Ascending aorta (tissue), 2 donors: Measurements from ENCODE around the gene BRD4. TPM values are rescaled to one million over a fixed set of nuclear protein-coding genes. Genes with fewer than 3 reads are reported as not detected.
A peak's percentile ranks its signal among the peaks of the same experiment; 100 is the strongest.

Experiments
- DNase-seq, 2 donors: peaks; one replicate each; pipeline ENCODE4 v3.0.0-alpha.2; 2019; ENCODE audit warnings: low spot score in 2 of 2
- H3K27ac ChIP-seq, 2 donors: fragments of 200-600 bp; sonication (generic); one replicate each; pipeline ENCODE4 v1.5.1; 2016 to 2017; ENCODE audit warnings: mild to moderate bottlenecking in 1 of 2
- H3K27me3 ChIP-seq: fragments of 200-600 bp; sonication (generic); one replicate; pipeline ENCODE4 v1.5.1; 2017
- H3K36me3 ChIP-seq, 2 donors: fragments of 200-600 bp; sonication (generic); one replicate each; pipeline ENCODE4 v1.5.1; 2016
- H3K4me1 ChIP-seq, 2 donors: fragments of 200-600 bp; sonication (generic); one replicate each; pipeline ENCODE4 v1.5.1; 2016 to 2017; ENCODE audit warnings: mild to moderate bottlenecking in 1 of 2
- H3K4me3 ChIP-seq, 2 donors: fragments of 200-600 bp; sonication (generic); one replicate each; pipeline ENCODE4 v1.5.1; 2016 to 2017; ENCODE audit warnings: mild to moderate bottlenecking in 1 of 2
- H3K9me3 ChIP-seq, 2 donors: fragments of 200-600 bp; sonication (generic); one replicate each; pipeline ENCODE4 v1.5.1; 2016
- intact Hi-C: fragments of 100-400 bp; cut with DNase I; formaldehyde crosslinking; loops from one replicate; pipeline ENCODE4 v1.15.1; 2023
- total RNA-seq: library from RNA; depleted of rRNA; stranded (reverse); fragments of >200 nt; gene quantifications from one replicate; pipeline ENCODE4 v1.1.0, GENCODE V29; 2016
- TF ChIP-seq, protein P1 (sequence below), 3 experiments: fragments of 200-600 bp in 2 of 3; fragments of 450-650 bp in 1 of 3; sonication (generic) in 2 of 3; IDR thresholded peaks; one replicate each; pipeline ENCODE4 v1.5.1; 2016 to 2019; ENCODE audit warnings: antibody characterized with exemption in 3 of 3, mild to moderate bottlenecking in 1 of 3, moderate library complexity in 1 of 3

Gene BRD4
- 55.3 TPM for total RNA-seq

DNA sequence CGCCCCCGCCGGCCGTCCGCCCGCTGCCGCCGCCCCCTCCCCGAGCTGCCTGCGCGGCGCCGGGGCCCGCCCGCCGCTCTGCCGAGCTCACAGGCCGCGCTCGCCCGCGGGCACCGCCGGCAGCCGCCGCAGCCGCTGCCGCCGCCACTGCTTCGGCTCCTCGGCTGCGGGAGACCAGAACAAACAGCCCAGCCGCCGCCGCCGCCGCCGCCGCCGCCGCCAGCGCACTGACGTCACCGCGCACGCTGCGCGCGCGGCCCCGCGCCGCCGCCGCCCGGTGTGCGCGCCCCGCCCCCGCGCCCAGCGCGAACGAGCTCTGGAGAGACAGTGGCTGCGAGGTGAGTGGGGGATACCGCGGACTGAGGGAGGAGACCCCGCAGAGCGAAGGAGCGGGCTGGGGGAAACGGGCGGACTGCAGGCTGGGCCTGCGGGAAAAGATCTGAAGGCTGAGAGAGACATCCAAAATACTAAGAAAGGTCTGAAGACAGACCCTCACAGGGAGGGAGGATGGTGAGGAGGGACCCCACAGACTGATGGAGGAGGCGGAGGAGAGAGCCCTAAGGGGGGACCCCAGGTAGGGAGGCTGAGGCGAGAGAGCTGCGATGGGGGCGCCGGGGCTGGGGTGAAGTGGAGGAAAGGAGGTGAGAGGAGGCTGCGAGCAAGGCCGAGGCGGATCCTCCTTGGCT is at the start of gene BRD4:
Gene BRD4, minus strand, starts transcription at position 229 of the 686 bp plus-strand sequence. CDS start 59,440 bp downstream, outside the sequence.
- intact Hi-C loops, result loop anchor here (2.0 to 5.0 kb wide), 3 partner anchors 46 to 225 kb away; partner anchors contain the start of genes AKAP8 and SYDE1
- Histone ChIP-seq H3K9me3 (no peaks in the 10 kb centered on the region), H3K27me3 (no peaks in the 10 kb centered on the region), H3K4me1 (peaks cover 13 to 58% of the 10 kb centered on the region in 2 donors), H3K27ac (peak within 1 kb of the TSS; percentile 94 to 98), H3K4me3 (peak within 1 kb of the TSS; percentile 97 to 98), H3K36me3 (no peaks in the 10 kb centered on the region)
- TF ChIP-seq, protein P1, sequence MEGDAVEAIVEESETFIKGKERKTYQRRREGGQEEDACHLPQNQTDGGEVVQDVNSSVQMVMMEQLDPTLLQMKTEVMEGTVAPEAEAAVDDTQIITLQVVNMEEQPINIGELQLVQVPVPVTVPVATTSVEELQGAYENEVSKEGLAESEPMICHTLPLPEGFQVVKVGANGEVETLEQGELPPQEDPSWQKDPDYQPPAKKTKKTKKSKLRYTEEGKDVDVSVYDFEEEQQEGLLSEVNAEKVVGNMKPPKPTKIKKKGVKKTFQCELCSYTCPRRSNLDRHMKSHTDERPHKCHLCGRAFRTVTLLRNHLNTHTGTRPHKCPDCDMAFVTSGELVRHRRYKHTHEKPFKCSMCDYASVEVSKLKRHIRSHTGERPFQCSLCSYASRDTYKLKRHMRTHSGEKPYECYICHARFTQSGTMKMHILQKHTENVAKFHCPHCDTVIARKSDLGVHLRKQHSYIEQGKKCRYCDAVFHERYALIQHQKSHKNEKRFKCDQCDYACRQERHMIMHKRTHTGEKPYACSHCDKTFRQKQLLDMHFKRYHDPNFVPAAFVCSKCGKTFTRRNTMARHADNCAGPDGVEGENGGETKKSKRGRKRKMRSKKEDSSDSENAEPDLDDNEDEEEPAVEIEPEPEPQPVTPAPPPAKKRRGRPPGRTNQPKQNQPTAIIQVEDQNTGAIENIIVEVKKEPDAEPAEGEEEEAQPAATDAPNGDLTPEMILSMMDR (IDR thresholded peaks at IDR 0.05), result no peak
- peak in 1 of 2 donors; percentile 80 for DNase-seq

DNA sequence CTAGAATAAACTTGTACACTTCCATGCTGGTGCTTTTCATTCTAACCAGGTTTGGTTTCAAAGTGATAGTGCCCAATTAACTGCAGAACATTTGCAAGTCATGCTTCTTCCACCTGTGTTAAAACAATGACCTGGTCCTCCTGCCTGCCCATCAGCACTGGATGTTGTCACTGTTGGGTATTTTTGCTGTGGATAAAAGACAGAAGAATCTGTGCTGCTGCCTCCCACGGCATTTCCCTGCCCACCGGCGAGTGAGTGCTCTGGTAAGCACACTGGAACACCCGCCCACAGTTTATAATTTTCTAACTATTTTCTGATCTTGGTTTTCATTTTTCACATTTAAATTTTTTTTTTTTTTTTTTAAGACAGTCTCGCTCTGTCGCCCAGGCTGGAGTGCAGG is 49.5 kb upstream of the BRD4 start:
- no peak overlapping the region for H3K27ac ChIP-seq
- H3K4me3 ChIP-seq, result no peak overlapping the region
- no peaks in the 10 kb centered on the region for H3K27me3 ChIP-seq
- H3K4me1 ChIP-seq, result peaks cover 5 to 21% of the 10 kb centered on the region in 2 donors
- intact Hi-C loops, result loop anchor here (2.0 kb wide), 1 partner anchor 63 kb away; no protein-coding TSS in a partner anchor
- peaks cover 0 to 5% of the 10 kb centered on the region in 2 donors for H3K36me3 ChIP-seq
- DNase-seq, result no peak
- TF ChIP-seq, protein P1 (IDR thresholded peaks at IDR 0.05), result no peak
- no peaks in the 10 kb centered on the region for H3K9me3 ChIP-seq

DNA sequence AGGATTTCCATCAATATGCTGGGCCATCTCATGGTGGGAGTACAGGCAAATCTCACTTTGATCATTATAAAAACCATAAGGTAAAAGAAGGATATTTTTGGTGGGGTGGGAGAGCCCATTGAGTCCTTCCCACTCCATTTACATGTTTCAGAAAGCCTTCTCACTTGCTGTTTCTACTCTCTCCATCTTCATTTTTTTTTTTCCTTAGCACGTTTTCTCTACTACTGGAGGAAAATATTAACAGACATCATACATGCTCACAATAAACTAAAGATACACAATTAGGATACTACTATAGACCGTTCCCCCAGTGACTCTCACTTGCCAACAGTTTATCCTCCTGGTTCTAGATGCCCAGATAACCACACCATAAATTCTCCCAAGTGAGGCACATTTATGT is 49.1 kb upstream of the BRD4 start:
- intact Hi-C loops, result loop anchor here (2.0 kb wide), 1 partner anchor 63 kb away; no protein-coding TSS in a partner anchor
- DNase-seq, result no peak
- Histone ChIP-seq H3K27ac (no peak overlapping the region), H3K36me3 (peaks cover 0 to 3% of the 10 kb centered on the region in 2 donors), H3K27me3 (no peaks in the 10 kb centered on the region), H3K9me3 (no peaks in the 10 kb centered on the region), H3K4me3 (no peak overlapping the region), H3K4me1 (peaks cover 9 to 25% of the 10 kb centered on the region in 2 donors)
- TF ChIP-seq, protein P1 (IDR thresholded peaks at IDR 0.05), result no peak

DNA sequence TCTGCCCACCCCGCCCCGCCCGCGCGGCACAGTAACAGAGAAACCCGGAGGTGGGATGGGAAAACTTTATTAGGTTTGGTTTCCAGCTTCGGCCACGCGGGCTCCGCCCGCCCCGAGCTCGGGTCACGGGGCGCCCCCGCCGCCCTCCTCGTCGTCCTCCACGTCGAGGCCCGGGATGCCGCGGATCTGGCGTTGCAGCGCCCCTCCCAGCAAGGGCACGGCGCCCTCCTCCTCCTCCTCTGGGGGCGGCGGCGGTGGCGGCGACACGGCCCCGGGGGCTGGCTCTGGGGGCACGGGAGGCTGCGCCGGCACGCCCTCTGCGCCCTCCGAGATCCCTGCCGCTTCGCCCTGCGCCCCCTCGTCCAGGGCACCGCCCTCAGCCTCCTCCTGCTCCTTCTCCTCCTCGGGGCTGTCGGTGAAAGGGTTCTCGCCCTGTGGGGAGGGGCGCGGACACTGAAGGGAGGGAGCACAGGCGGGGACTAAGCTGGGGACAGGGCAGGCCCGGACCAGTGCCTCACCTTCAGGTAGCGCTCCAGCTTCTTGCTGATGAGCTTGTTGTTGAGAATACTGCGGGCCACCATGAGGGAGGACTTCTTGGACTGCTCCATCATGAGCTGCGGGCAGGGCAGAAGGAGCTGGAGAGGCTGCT is 47.8 kb upstream of the BRD4 start:
- peak overlapping the region; percentile 99 to 100 for H3K27ac ChIP-seq
- peaks cover 12 to 31% of the 10 kb centered on the region in 2 donors for H3K4me1 ChIP-seq
- no peaks in the 10 kb centered on the region for H3K36me3 ChIP-seq
- H3K27me3 ChIP-seq, result no peaks in the 10 kb centered on the region
- DNase-seq, result peak in 1 of 2 donors; percentile 73
- TF ChIP-seq, protein P1 (IDR thresholded peaks at IDR 0.05), result no peak
- H3K9me3 ChIP-seq, result no peaks in the 10 kb centered on the region
- intact Hi-C loops, result loop anchor here (1.0 to 5.0 kb wide), 8 partner anchors 39 to 203 kb away; partner anchors contain the start of gene BRD4
- H3K4me3 ChIP-seq, result peak overlapping the region; percentile 99 to 100

DNA sequence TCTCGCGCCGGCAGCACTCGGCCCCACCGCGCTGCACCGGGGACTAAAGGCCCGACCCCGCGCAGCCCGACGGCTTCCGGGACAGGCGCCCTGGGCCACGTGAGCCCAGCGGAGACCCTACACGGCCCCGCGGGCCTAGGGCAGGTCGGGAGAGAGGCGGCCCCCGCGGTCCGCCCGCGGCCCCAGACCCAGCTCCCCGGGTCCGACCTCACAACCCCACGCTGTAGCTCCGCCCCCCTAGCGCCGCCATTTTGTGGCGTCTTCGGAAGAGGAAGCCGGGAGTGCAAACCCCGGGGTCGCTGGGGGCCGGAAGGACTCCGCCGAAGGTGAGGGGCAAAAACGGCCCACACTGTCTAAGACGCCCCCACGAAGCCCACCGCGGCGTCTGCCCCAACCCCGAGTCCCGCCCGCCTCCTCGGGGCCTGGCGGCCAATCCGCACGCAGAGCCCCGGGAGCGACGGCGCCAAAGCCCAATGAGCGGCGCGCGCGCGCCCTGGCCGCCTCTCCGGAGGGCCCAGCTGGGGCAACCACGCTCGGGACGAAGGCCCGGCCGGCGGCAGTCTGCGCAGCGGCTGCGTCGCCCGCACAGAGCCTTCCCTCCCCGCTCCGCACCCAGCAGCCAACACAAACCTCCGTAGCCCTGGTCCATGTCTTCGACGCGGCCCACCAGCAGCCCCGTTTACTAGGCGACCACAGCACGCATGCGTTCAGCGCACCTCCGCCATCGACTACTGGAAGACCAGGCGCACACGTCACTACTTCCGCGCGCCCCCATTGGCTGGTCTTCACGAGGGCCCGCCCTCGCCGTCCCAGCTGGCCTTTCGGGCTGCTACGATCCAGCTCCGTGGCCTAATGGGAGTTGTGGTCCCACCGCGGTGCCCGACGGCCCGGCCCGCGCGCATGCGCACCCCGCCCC is 47.0 kb upstream of the BRD4 start, which contains the start of gene AKAP8:
Gene AKAP8, minus strand, starts transcription at position 705 of the 916 bp plus-strand sequence. Its CDS starts 56 bp downstream, at position 649.
- H3K9me3 ChIP-seq, result no peaks in the 10 kb centered on the region
- no peaks in the 10 kb centered on the region for H3K27me3 ChIP-seq
- H3K27ac ChIP-seq, result peak within 1 kb of the TSS; percentile 99 to 100
- peak within 1 kb of the TSS; percentile 99 to 100 for H3K4me3 ChIP-seq
- peaks cover 19 to 38% of the 10 kb centered on the region in 2 donors for H3K4me1 ChIP-seq
- TF ChIP-seq, protein P1 (IDR thresholded peaks at IDR 0.05), result no peak
- H3K36me3 ChIP-seq, result no peaks in the 10 kb centered on the region
- intact Hi-C loops, result loop anchor here (1.0 to 5.0 kb wide), 6 partner anchors 40 to 182 kb away; partner anchors contain the start of gene BRD4
- DNase-seq, result peak; percentile 96 to 99
